Measurements from ENCODE around the gene SPN. TPM values are rescaled to one million over a fixed set of nuclear protein-coding genes. Genes with fewer than 3 reads are reported as not detected.

The SPN gene
- total RNA-seq, 1 donor from 2014 or later = 258 TPM

GRCh38 chr16:29673501-29673900 lies 10.5 kb downstream of the SPN start:
- Mint-ChIP-seq H3K36me3 (ENCODE audit: low read depth) (peaks cover 48% of the 10 kb centered on the region), H3K27ac (peak overlapping the region; percentile 52), H3K4me1 (ENCODE audit: low read depth) (peaks cover 17% of the 10 kb centered on the region), H3K4me3 (ENCODE audit: low read depth) (no peak overlapping the region), H3K9me3 (no peaks in the 10 kb centered on the region), H3K27me3 (ENCODE audit: low read depth) (no peaks in the 10 kb centered on the region)
- no peak for DNase-seq (ENCODE audit: low spot score)
- intact Hi-C loops (cut with micrococcal nuclease) = no loop called here

- peak overlapping the region; percentile 50 for H3K27ac Mint-ChIP-seq
- no peak overlapping the region for H3K4me3 Mint-ChIP-seq (ENCODE audit: low read depth)
- peaks cover 17% of the 10 kb centered on the region for H3K4me1 Mint-ChIP-seq (ENCODE audit: low read depth)
- peaks cover 45% of the 10 kb centered on the region for H3K36me3 Mint-ChIP-seq (ENCODE audit: low read depth)
- intact Hi-C loops (cut with micrococcal nuclease) = no loop called here
- H3K27me3 Mint-ChIP-seq (ENCODE audit: low read depth) = no peaks in the 10 kb centered on the region
- DNase-seq (ENCODE audit: low spot score) = no peak
- no peaks in the 10 kb centered on the region for H3K9me3 Mint-ChIP-seq
Measured at GRCh38 chr16:29674188-29674587, 11.1 kb downstream of the SPN start.

GRCh38 chr16:29675811-29676643 lies 13.0 kb downstream of the SPN start:
- no peak for DNase-seq (ENCODE audit: low spot score)
- Mint-ChIP-seq H3K4me1 (ENCODE audit: low read depth) (peaks cover 23% of the 10 kb centered on the region), H3K9me3 (no peaks in the 10 kb centered on the region), H3K27ac (peak overlapping the region; percentile 71), H3K36me3 (ENCODE audit: low read depth) (peaks cover 33% of the 10 kb centered on the region), H3K4me3 (ENCODE audit: low read depth) (no peak overlapping the region), H3K27me3 (ENCODE audit: low read depth) (no peaks in the 10 kb centered on the region)
- intact Hi-C loops (cut with micrococcal nuclease) = no loop called here

GRCh38 chr16:29676989-29677785 lies 14.1 kb downstream of the SPN start:
- no peak for DNase-seq (ENCODE audit: low spot score)
- intact Hi-C loops (cut with micrococcal nuclease) = no loop called here
- Mint-ChIP-seq H3K27ac (peak overlapping the region; percentile 22), H3K9me3 (no peaks in the 10 kb centered on the region), H3K4me3 (ENCODE audit: low read depth) (no peak overlapping the region), H3K27me3 (ENCODE audit: low read depth) (no peaks in the 10 kb centered on the region), H3K4me1 (ENCODE audit: low read depth) (peaks cover 18% of the 10 kb centered on the region), H3K36me3 (ENCODE audit: low read depth) (peaks cover 29% of the 10 kb centered on the region)

GRCh38 chr16:29678691-29679267 lies 15.7 kb downstream of the SPN start, which contains the start of gene QPRT:
Gene QPRT (plus strand): TSS chr16:29679180. CDS start chr16:29679198, 18 bp downstream.
- peak within 1 kb of the TSS; percentile 88 for H3K27ac Mint-ChIP-seq
- intact Hi-C loops (cut with micrococcal nuclease) = loop anchor here (2.0 kb wide), 1 partner anchor 14 kb away; no protein-coding TSS in a partner anchor
- H3K4me3 Mint-ChIP-seq (ENCODE audit: low read depth) = peak within 1 kb of the TSS; percentile 73
- H3K36me3 Mint-ChIP-seq (ENCODE audit: low read depth) = peaks cover 23% of the 10 kb centered on the region
- no peak for DNase-seq (ENCODE audit: low spot score)
- no peaks in the 10 kb centered on the region for H3K27me3 Mint-ChIP-seq (ENCODE audit: low read depth)
- H3K4me1 Mint-ChIP-seq (ENCODE audit: low read depth) = peaks cover 18% of the 10 kb centered on the region
- no peaks in the 10 kb centered on the region for H3K9me3 Mint-ChIP-seq

GRCh38 chr16:29680180-29680598 lies 17.1 kb downstream of the SPN start:
- H3K36me3 Mint-ChIP-seq (ENCODE audit: low read depth) = peaks cover 21% of the 10 kb centered on the region
- H3K4me3 Mint-ChIP-seq (ENCODE audit: low read depth) = peak overlapping the region; percentile 73
- no peaks in the 10 kb centered on the region for H3K9me3 Mint-ChIP-seq
- H3K4me1 Mint-ChIP-seq (ENCODE audit: low read depth) = peaks cover 13% of the 10 kb centered on the region
- no peaks in the 10 kb centered on the region for H3K27me3 Mint-ChIP-seq (ENCODE audit: low read depth)
- H3K27ac Mint-ChIP-seq = peak overlapping the region; percentile 88
- no peak for DNase-seq (ENCODE audit: low spot score)
- intact Hi-C loops (cut with micrococcal nuclease) = no loop called here

GRCh38 chr16:29683543-29684090 lies 20.6 kb downstream of the SPN start:
- no peaks in the 10 kb centered on the region for H3K27me3 Mint-ChIP-seq (ENCODE audit: low read depth)
- DNase-seq (ENCODE audit: low spot score) = no peak
- peaks cover 21% of the 10 kb centered on the region for H3K4me1 Mint-ChIP-seq (ENCODE audit: low read depth)
- intact Hi-C loops (cut with micrococcal nuclease) = no loop called here
- no peak overlapping the region for H3K4me3 Mint-ChIP-seq (ENCODE audit: low read depth)
- peak overlapping the region; percentile 21 for H3K27ac Mint-ChIP-seq
- H3K36me3 Mint-ChIP-seq (ENCODE audit: low read depth) = peaks cover 28% of the 10 kb centered on the region
- no peaks in the 10 kb centered on the region for H3K9me3 Mint-ChIP-seq

GRCh38 chr16:29684679-29685078 lies 21.6 kb downstream of the SPN start:
- Mint-ChIP-seq H3K4me1 (ENCODE audit: low read depth) (peaks cover 15% of the 10 kb centered on the region), H3K9me3 (no peaks in the 10 kb centered on the region), H3K4me3 (ENCODE audit: low read depth) (no peak overlapping the region), H3K27ac (no peak overlapping the region), H3K27me3 (ENCODE audit: low read depth) (no peaks in the 10 kb centered on the region), H3K36me3 (ENCODE audit: low read depth) (peaks cover 28% of the 10 kb centered on the region)
- no peak for DNase-seq (ENCODE audit: low spot score)
- intact Hi-C loops (cut with micrococcal nuclease) = no loop called here

- DNase-seq (ENCODE audit: low spot score) = no peak
- Mint-ChIP-seq H3K27ac (peak overlapping the region; percentile 43), H3K9me3 (no peaks in the 10 kb centered on the region), H3K4me3 (ENCODE audit: low read depth) (no peak overlapping the region), H3K4me1 (ENCODE audit: low read depth) (peaks cover 19% of the 10 kb centered on the region), H3K27me3 (ENCODE audit: low read depth) (no peaks in the 10 kb centered on the region), H3K36me3 (ENCODE audit: low read depth) (peaks cover 30% of the 10 kb centered on the region)
- intact Hi-C loops (cut with micrococcal nuclease) = no loop called here
Measured at GRCh38 chr16:29686740-29687332, 23.8 kb downstream of the SPN start.

- DNase-seq (ENCODE audit: low spot score) = no peak
- Mint-ChIP-seq H3K4me1 (ENCODE audit: low read depth) (peaks cover 19% of the 10 kb centered on the region), H3K4me3 (ENCODE audit: low read depth) (no peak overlapping the region), H3K27ac (peak overlapping the region; percentile 57), H3K27me3 (ENCODE audit: low read depth) (no peaks in the 10 kb centered on the region), H3K36me3 (ENCODE audit: low read depth) (peaks cover 27% of the 10 kb centered on the region), H3K9me3 (no peaks in the 10 kb centered on the region)
- intact Hi-C loops (cut with micrococcal nuclease) = no loop called here
Measured at GRCh38 chr16:29687755-29688154, 24.7 kb downstream of the SPN start.

GRCh38 chr16:29688172-29688571 lies 25.1 kb downstream of the SPN start:
- Mint-ChIP-seq H3K36me3 (ENCODE audit: low read depth) (peaks cover 25% of the 10 kb centered on the region), H3K4me3 (ENCODE audit: low read depth) (no peak overlapping the region), H3K4me1 (ENCODE audit: low read depth) (peaks cover 19% of the 10 kb centered on the region), H3K27me3 (ENCODE audit: low read depth) (no peaks in the 10 kb centered on the region), H3K9me3 (no peaks in the 10 kb centered on the region), H3K27ac (peak overlapping the region; percentile 57)
- intact Hi-C loops (cut with micrococcal nuclease) = no loop called here
- DNase-seq (ENCODE audit: low spot score) = no peak

Data from activated T-helper 2 cell treated with anti-CD3 and anti-CD28 coated beads, Interferon-gamma antibody, Interleukin-2, Interleukin-4, amounts not matched to agents 10 μg/mL and 5 μg/mL and 100 μg/mL, durations not matched to agents 14 hours and 24 hours and 36 hours (primary cell).